SJSA1 (cell line): ENCODE data around the gene MPZ. TPM values are rescaled to one million over a fixed set of nuclear protein-coding genes. Genes with fewer than 3 reads are reported as not detected.
"Not testable (repeated sequence)": the region's sequence is repeated elsewhere in the genome, so short reads cannot be mapped to it uniquely, and the experiment has no call there.

Experiments
- DNase-seq, 2 experiments: peaks; one replicate each; pipeline ENCODE4 v3.0.0-alpha.2; 2015 to 2020; ENCODE audit warnings: low spot score in 2 of 2, low read depth in 1 of 2
- H3K27ac ChIP-seq: fragments of 250-450 bp; sonication (Bioruptor Pico); 2 replicates; pipeline ENCODE4 v1.5.1; 2020; ENCODE audit warnings: mild to moderate bottlenecking, moderate library complexity
- H3K27me3 ChIP-seq: fragments of 250-450 bp; sonication (Bioruptor Pico); replicated peaks from 2 replicates; pipeline ENCODE4 v1.5.1; 2020; ENCODE audit warnings: mild to moderate bottlenecking, moderate library complexity
- H3K36me3 ChIP-seq: fragments of 250-450 bp; sonication (Bioruptor Pico); 2 replicates; pipeline ENCODE4 v1.5.1; 2020; ENCODE audit warnings: mild to moderate bottlenecking
- H3K4me1 ChIP-seq: fragments of 250-450 bp; sonication (Bioruptor Pico); replicated peaks from 2 replicates; pipeline ENCODE4 v1.6.1; 2021; ENCODE audit warnings: mild to moderate bottlenecking
- H3K4me3 ChIP-seq: fragments of 250-450 bp; sonication (Bioruptor Pico); 2 replicates; pipeline ENCODE4 v1.5.1; 2020; ENCODE audit warnings: mild to moderate bottlenecking
- H3K9me3 ChIP-seq: fragments of 250-450 bp; sonication (Bioruptor Pico); replicated peaks from 2 replicates; pipeline ENCODE4 v1.5.1; 2020; ENCODE audit warnings: mild to moderate bottlenecking
- total RNA-seq: library from RNA; depleted of rRNA; stranded (reverse); fragments of >200 nt; shearing (Covaris generic); gene quantifications from 2 replicates; pipeline ENCODE4 v1.2.3, GENCODE V29; 2014; rRNA removed

Gene MPZ
- total RNA-seq, 1 experiment from 2014 or later = not detected

- no peak within 1 kb of the TSS for H3K27ac ChIP-seq
- H3K4me1 ChIP-seq = peaks cover 5% of the 10 kb centered on the region
- peaks cover 34% of the 10 kb centered on the region for H3K27me3 ChIP-seq
- H3K4me3 ChIP-seq = no peak within 1 kb of the TSS
- peaks cover 8% of the 10 kb centered on the region for H3K9me3 ChIP-seq
- no peaks in the 10 kb centered on the region for H3K36me3 ChIP-seq
- DNase-seq = no peak
Measured at GRCh38 chr1:161258439-161259344, 51.1 kb downstream of the MPZ start, which contains the start of gene PCP4L1. PCP4L1 (plus strand) TSS chr1:161258745; CDS start chr1:161258975, 230 bp downstream.

GRCh38 chr1:161257109-161257508, 52.7 kb downstream of the MPZ start:
- not testable (repeated sequence) for DNase-seq, H3K27ac ChIP-seq, H3K9me3 ChIP-seq, H3K36me3 ChIP-seq, H3K4me3 ChIP-seq, H3K4me1 ChIP-seq
- H3K27me3 ChIP-seq = peaks cover 34% of the 10 kb centered on the region

- DNase-seq, H3K27ac ChIP-seq, H3K4me1 ChIP-seq, H3K9me3 ChIP-seq, H3K36me3 ChIP-seq, H3K4me3 ChIP-seq: not testable (repeated sequence)
- H3K27me3 ChIP-seq = peaks cover 26% of the 10 kb centered on the region
Measured at GRCh38 chr1:161255955-161256520, 53.7 kb downstream of the MPZ start.

GRCh38 chr1:161255302-161255701, 54.5 kb downstream of the MPZ start:
- peaks cover 21% of the 10 kb centered on the region for H3K27me3 ChIP-seq
- H3K4me3 ChIP-seq, DNase-seq, H3K27ac ChIP-seq, H3K4me1 ChIP-seq, H3K36me3 ChIP-seq, H3K9me3 ChIP-seq: not testable (repeated sequence)

Other genes starting within 250 kb of the MPZ start
- not detected in 2 replicates for gene ARHGAP30, start 240.1 kb downstream of the MPZ start, total RNA-seq
- 0.21 TPM in 1 of 2 replicates, not detected in the other for gene NECTIN4, start 220.4 kb downstream of the MPZ start, total RNA-seq
- gene KLHDC9, start 211.6 kb downstream of the MPZ start, total RNA-seq = not detected in 2 replicates
- 116 and 194 TPM in 2 replicates for gene PFDN2, start 191.9 kb downstream of the MPZ start, total RNA-seq
- 16.9 and 19.6 TPM in 2 replicates for gene NIT1, start 191.9 kb downstream of the MPZ start, total RNA-seq
- gene DEDD, start 177.3 kb downstream of the MPZ start, total RNA-seq = 16.9 and 26.3 TPM in 2 replicates
- 60.4 and 105 TPM in 2 replicates for gene UFC1, start 156.0 kb downstream of the MPZ start, total RNA-seq
- 3.7 and 4.8 TPM in 2 replicates for gene USP21, start 150.5 kb downstream of the MPZ start, total RNA-seq
- 8.9 and 27.7 TPM in 2 replicates for gene PPOX, start 143.5 kb downstream of the MPZ start, total RNA-seq
- 32.9 and 37.0 TPM in 2 replicates for gene B4GALT3, start 132.5 kb downstream of the MPZ start, total RNA-seq
- not detected in 2 replicates for gene ADAMTS4, start 110.9 kb downstream of the MPZ start, total RNA-seq
- 76.2 and 84.7 TPM in 2 replicates for gene NDUFS2, start 107.6 kb downstream of the MPZ start, total RNA-seq
- gene FCER1G, start 94.7 kb downstream of the MPZ start, total RNA-seq = 1.1 TPM in 1 of 2 replicates, not detected in the other
- not detected in 2 replicates for gene APOA2, start 86.3 kb downstream of the MPZ start, total RNA-seq
- gene TOMM40L, start 83.9 kb downstream of the MPZ start, total RNA-seq = 8.4 and 9.4 TPM in 2 replicates
- gene NR1I3, start 71.8 kb downstream of the MPZ start, total RNA-seq = not detected in 2 replicates
- not detected in 2 replicates for gene PCP4L1, start 51.2 kb downstream of the MPZ start, total RNA-seq
- 20.3 and 35.9 TPM in 2 replicates for gene SDHC, start 4.4 kb upstream of the MPZ start, total RNA-seq
- not detected in 2 replicates for gene CFAP126, start 57.9 kb upstream of the MPZ start, total RNA-seq
- gene FCGR2A, start 195.5 kb upstream of the MPZ start, total RNA-seq = 0.18 and 0.28 TPM in 2 replicates
- 0.06 and 0.18 TPM in 2 replicates for gene HSPA6, start 214.6 kb upstream of the MPZ start, total RNA-seq
- gene FCGR3A, start 239.8 kb upstream of the MPZ start, total RNA-seq = not detected in 2 replicates